HCEC 1CT (cell line): Measurements from ENCODE around the gene B4GALNT4.
A peak's percentile ranks its signal among the peaks of the same experiment; 100 is the strongest.
"Not testable (repeated sequence)": the region's sequence is repeated elsewhere in the genome, so short reads cannot be mapped to it uniquely, and the experiment has no call there.

Source experiments
- DNase-seq: peaks from one replicate; pipeline ENCODE4 v3.0.0-alpha.2; 2017

B4GALNT4 gene, protein sequence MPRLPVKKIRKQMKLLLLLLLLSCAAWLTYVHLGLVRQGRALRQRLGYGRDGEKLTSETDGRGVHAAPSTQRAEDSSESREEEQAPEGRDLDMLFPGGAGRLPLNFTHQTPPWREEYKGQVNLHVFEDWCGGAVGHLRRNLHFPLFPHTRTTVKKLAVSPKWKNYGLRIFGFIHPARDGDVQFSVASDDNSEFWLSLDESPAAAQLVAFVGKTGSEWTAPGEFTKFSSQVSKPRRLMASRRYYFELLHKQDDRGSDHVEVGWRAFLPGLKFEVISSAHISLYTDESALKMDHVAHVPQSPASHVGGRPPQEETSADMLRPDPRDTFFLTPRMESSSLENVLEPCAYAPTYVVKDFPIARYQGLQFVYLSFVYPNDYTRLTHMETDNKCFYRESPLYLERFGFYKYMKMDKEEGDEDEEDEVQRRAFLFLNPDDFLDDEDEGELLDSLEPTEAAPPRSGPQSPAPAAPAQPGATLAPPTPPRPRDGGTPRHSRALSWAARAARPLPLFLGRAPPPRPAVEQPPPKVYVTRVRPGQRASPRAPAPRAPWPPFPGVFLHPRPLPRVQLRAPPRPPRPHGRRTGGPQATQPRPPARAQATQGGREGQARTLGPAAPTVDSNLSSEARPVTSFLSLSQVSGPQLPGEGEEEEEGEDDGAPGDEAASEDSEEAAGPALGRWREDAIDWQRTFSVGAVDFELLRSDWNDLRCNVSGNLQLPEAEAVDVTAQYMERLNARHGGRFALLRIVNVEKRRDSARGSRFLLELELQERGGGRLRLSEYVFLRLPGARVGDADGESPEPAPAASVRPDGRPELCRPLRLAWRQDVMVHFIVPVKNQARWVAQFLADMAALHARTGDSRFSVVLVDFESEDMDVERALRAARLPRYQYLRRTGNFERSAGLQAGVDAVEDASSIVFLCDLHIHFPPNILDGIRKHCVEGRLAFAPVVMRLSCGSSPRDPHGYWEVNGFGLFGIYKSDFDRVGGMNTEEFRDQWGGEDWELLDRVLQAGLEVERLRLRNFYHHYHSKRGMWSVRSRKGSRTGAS

GRCh38 chr11:369336-370018, at the start of gene B4GALNT4:
Gene B4GALNT4, plus strand, starts transcription at chr11:369499. Its CDS starts 305 bp downstream, at chr11:369804.
- DNase-seq: no peak

GRCh38 chr11:319888-320273, 49.4 kb upstream of the B4GALNT4 start:
- DNase-seq: not testable (repeated sequence)

GRCh38 chr11:324156-324555, 45.1 kb upstream of the B4GALNT4 start:
- DNase-seq: no peak

- not testable (repeated sequence) for DNase-seq
Observed at GRCh38 chr11:324593-325517, 44.4 kb upstream of the B4GALNT4 start.

DNA sequence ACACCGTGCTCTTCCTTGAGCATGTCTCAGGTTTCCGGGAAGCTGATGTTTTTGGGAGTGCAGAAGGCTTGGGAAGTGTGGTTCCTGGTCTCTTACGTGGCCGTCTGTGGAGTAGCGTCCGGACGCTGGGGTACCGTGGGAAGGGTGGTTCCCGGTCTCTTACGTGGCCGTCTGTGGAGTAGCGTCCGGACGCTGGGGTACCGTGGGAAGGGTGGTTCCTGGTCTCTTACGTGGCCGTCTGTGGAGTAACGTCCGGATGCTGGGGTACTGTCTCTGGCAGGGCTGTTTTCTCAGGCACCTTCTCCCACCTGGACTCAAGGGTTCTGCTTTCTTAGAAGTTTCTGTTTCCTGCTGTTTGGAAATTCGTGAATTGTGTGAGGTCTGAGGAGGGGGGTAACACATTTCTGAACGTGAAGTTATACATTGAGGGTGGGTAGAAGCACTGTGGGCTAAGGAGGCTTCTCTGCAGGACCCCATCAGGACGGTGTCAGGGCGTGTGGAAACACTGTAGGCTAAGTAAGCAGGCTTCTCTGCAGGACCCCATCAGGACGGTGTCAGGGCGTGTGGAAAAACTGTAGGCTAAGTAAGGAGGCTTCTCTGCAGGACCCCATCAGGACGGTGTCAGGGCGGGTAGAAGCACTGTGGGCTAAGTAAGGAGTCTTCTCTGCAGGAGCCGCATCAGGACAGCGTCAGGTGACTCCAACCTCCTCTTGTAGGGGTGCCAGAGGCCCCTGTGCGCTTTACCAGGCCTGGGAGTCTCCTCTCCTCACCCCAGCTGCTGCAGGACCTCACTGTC, 43.3 kb upstream of the B4GALNT4 start:
- no peak for DNase-seq

DNA sequence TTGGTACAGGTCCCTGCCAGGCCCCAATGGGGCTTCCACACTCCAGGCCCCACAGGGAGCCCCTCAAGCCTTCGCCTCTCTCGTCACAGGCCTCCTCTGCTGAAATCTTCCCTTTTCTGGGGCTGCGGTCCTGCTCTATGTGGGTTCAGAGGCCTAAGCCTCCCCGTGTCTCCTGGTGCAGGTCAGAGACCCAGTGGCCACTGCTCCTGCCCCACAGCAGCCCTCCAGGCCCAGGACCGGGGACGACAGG, 42.8 kb upstream of the B4GALNT4 start:
- no peak for DNase-seq

DNA sequence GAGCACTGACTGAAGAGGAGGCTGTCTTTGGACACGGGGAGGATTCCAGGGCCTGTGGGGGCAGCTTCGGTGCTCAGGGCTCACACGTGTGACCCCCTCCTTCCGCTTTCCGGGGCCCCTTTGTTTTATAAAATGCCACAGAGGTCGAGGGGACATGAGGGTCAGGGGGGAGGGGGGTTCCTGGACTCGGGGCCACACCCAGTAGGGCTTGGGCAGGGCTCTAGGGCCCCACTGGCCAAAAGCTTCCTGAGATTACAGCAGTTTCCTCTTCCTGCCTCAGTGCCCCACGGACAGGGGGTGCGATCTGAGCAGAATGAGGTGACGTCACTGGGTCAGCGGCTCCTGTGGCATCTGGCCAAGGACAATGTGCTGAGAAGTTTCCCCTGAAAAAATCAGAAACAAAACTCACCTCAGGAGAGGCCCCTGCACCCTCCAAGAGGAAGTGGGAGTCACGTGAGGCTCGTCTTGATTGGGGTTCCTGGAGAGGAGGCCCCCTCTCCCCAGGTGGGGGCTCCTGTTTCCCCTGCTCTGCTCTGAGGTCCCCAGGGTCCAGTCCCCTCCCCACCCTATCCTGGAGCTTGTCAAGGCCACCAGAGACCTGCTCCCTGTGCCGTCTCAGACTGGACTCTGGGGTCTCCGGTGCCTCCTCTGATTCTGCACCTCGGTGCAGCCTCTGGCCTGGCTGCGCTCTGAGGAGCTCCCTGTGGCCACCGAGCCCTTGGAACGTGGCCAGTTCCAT, 42.3 kb upstream of the B4GALNT4 start:
- peak; percentile 64 for DNase-seq

GRCh38 chr11:327581-327923, 41.7 kb upstream of the B4GALNT4 start:
- DNase-seq: no peak

DNA sequence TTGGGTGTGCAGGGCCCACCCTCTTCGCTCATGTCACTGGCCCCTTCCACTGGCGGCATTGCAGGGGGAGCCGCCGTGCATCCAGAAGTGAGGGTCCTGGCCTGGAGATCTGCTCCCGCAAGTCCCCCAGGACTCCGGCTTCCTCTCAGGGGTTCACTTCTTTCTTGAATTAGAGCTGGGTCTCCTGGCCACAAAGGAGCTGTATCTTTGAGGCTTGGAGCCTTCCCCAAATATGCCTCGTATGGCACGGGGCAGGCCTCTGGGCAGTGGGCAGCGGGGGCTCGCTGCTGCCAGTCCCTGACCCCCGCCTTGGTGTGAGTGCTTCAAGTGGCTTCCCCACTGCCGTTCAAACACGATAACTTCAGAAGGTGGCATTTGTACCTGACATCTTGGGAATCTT, 41.3 kb upstream of the B4GALNT4 start:
- DNase-seq: no peak

DNA sequence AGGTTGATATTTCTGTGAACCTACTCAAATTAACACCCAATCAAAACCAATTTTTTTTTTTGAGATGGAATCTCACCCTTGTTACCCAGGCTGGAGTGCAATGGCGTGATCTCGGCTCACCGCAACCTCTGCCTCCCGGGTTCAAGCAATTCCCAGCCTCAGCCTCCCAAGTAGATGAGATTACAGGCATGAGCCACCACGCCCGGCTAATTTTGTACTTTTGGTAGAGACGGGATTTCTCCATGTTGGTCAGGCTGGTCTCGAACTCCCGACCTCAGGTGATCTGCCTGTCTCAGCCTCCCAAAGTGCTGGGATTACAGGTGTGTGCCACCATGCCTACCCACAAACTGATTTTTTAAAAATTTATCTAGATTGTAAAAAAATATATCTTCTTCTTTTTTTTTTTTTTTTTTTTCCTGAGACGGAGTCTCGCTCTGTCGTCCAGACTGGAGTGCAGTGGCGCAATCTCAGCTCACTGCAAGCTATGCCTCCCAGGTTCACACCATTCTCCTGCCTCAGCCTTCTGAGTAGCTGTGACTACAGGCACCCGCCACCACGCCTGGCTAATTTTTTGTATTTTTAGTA, 40.7 kb upstream of the B4GALNT4 start:
- not testable (repeated sequence) for DNase-seq

DNA sequence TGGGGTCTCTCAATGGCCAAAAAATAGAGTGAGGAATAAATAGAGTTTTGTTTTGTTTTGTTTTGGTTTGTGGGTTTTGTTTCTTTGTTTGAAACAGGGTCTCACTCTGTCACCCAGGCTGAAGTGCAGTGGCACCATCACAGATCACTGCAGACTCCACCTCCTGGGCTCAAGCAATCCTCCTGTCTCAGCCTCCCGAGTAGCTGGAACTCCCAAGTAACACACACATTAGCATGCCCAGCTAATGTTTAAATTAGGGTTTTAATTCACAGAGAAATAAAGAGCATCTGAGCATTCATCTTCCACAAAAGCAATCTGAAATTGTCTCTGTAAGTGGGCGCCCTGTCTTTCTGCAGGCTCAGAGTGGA, 39.4 kb upstream of the B4GALNT4 start:
- no peak for DNase-seq

GRCh38 chr11:330307-330693, 39.0 kb upstream of the B4GALNT4 start:
- DNase-seq: no peak

GRCh38 chr11:330694-331357, 38.5 kb upstream of the B4GALNT4 start:
- no peak for DNase-seq

DNA sequence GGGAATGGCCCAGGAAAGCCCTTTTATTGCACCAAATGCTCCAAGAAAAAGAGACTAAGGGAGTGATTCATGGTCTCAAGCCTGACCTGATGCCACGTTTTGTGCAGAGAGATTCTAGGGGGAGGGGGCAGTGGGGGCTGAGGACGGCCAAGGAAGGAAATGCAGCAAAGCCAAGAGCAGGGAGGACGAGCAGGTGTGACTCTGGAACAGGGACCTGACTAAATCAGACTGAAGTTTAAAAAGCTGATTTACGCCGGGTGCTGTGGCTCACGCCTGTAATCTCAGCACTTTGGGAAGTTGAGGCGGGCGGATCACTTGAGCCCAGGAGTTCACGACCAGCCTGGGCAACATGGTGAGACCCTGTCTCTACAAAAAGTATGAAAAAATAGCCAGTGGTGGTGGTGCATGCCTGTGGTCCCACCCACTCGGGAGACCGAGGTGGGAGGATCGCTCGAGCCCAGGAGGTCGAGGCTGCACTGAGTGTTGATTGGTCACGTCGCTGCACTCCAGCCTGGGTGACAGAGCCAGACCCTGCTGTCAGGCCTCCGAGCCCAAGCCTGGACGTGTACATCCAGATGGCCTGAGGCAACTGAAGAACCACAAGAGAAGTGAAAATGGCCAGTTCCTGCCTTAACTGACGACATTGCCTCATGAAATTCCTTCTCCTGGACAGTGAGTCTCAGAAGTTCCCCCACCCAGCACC, 37.8 kb upstream of the B4GALNT4 start:
- no peak for DNase-seq

GRCh38 chr11:332651-333480, 36.4 kb upstream of the B4GALNT4 start:
- no peak for DNase-seq

DNA sequence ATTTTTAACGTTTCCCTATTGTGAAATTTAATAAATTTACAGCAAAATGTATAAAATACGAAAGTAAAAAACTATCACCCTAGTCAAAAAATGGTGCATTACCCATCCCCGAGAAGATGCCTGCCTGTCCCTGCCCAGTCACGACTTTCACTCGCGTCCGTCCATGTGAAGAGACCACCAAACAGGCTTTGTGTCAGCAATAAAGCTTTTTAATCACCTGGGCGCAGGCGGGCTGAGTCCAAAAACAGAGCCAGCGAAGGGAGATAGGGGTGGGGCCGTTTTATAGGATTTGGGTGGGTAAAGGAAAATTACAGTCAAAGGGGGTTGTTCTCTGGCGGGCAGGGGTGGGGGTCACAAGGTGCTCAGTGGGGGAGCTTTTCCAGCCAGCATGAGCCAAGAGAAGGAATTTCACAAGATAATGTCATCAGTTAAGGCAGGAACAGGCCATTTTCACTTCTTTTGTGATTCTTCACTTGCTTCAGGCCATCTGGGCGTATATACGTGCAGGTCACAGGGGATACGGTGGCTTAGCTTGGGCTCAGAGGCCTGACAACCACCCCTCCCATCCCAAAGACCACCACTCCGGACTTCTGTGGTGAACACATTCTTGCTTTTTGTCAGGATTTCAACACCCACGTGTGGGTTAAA, 35.6 kb upstream of the B4GALNT4 start:
- not testable (repeated sequence) for DNase-seq

DNA sequence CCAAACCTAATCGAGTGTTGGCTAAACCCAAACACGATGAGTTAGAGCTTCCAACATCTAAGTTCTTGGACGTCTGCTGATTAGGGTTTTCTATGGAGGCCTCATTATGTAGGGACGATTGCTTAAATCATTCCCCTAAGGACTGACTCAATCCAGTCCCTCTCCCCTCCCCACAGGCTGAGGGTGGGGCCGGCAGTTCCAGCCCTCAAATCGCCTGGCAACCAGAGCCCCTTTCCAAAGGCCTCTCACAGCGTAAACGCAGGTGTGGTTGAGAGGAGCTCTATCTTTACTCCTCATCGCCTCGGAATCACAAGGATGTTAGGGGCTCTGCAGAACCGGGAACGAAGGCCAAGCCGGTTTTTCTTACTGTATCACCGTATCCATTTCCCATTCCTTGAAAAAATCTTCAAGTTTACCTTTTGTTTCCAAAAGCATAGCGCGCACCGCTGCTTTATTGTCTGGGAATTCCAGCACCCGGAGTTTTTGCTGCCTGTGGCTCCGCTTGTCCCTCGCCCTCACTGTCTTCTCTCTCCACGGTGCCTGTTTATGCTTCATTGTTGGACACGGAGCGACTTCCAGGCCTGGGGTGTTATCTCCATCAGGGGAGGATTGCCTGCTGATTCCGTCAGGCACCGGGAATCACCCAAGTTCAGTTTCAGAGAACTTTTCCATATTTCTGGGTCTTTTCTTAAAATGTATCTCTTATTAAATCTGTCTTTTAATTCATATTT, 34.9 kb upstream of the B4GALNT4 start:
- no peak for DNase-seq
